Measurements from ENCODE around the gene TSSC4.
A peak's percentile ranks its signal among the peaks of the same experiment; 100 is the strongest.

The TSSC4 gene

GRCh38 chr11:2382129-2382517 lies 18.4 kb upstream of the TSSC4 start:
- no peaks in the 10 kb centered on the region for H3K9me2 ChIP-seq (replicated peaks; ENCODE audit: control insufficient read depth, low read length)
- peaks cover 91% of the 10 kb centered on the region for H3K79me2 ChIP-seq (ENCODE audit: control insufficient read depth, low read length)
- peak overlapping the region; percentile 89 for H3K27ac ChIP-seq (ENCODE audit: low read depth, low read length)
- TF ChIP-seq CTCF (IDR thresholded peaks at IDR 0.05; ENCODE audit: low read depth, low read length, poor library complexity, severe bottlenecking) = no peak
- no peak for TF ChIP-seq EZH2phosphoT487 (IDR thresholded peaks at IDR 0.05; ENCODE audit: borderline replicate concordance, low read length)
- no peaks in the 10 kb centered on the region for H3K27me3 ChIP-seq (ENCODE audit: control insufficient read depth, low read length)
- H3K9me3 ChIP-seq (ENCODE audit: control insufficient read depth, insufficient read depth, low read length) = no peaks in the 10 kb centered on the region
- peaks cover 43% of the 10 kb centered on the region for H4K20me1 ChIP-seq (ENCODE audit: control insufficient read depth, insufficient read depth, low read depth, low read length)
- peak overlapping the region; percentile 86 for H3K4me2 ChIP-seq (ENCODE audit: low read length)
- peaks cover 75% of the 10 kb centered on the region for H3K4me1 ChIP-seq (ENCODE audit: control insufficient read depth, low read length)
- peaks cover 43% of the 10 kb centered on the region for H3F3A ChIP-seq (ENCODE audit: control insufficient read depth, insufficient read depth)
- H3K4me3 ChIP-seq (ENCODE audit: low read length) = peak overlapping the region; percentile 86
- H3K36me3 ChIP-seq (ENCODE audit: control insufficient read depth, low read length) = peaks cover 82% of the 10 kb centered on the region

GRCh38 chr11:2382936-2383851 lies 17.4 kb upstream of the TSSC4 start:
- Histone ChIP-seq H3K9me2 (replicated peaks; ENCODE audit: control insufficient read depth, low read length) (no peaks in the 10 kb centered on the region), H3K4me2 (ENCODE audit: low read length) (peak overlapping the region; percentile 86), H3K27me3 (ENCODE audit: control insufficient read depth, low read length) (no peaks in the 10 kb centered on the region), H3K4me3 (ENCODE audit: low read length) (peak overlapping the region; percentile 86), H3F3A (ENCODE audit: control insufficient read depth, insufficient read depth) (peaks cover 47% of the 10 kb centered on the region), H3K27ac (ENCODE audit: low read depth, low read length) (peak overlapping the region; percentile 89), H3K9me3 (ENCODE audit: control insufficient read depth, insufficient read depth, low read length) (no peaks in the 10 kb centered on the region), H3K36me3 (ENCODE audit: control insufficient read depth, low read length) (peaks cover 85% of the 10 kb centered on the region), H3K79me2 (ENCODE audit: control insufficient read depth, low read length) (peaks cover 93% of the 10 kb centered on the region), H4K20me1 (ENCODE audit: control insufficient read depth, insufficient read depth, low read depth, low read length) (peaks cover 40% of the 10 kb centered on the region), H3K4me1 (ENCODE audit: control insufficient read depth, low read length) (peaks cover 86% of the 10 kb centered on the region)
- TF ChIP-seq CTCF (IDR thresholded peaks at IDR 0.05; ENCODE audit: low read depth, low read length, poor library complexity, severe bottlenecking) (no peak), EZH2phosphoT487 (IDR thresholded peaks at IDR 0.05; ENCODE audit: borderline replicate concordance, low read length) (no peak)

- Histone ChIP-seq H3K36me3 (ENCODE audit: control insufficient read depth, low read length) (peaks cover 86% of the 10 kb centered on the region), H3K9me3 (ENCODE audit: control insufficient read depth, insufficient read depth, low read length) (no peaks in the 10 kb centered on the region), H3K79me2 (ENCODE audit: control insufficient read depth, low read length) (peaks cover 93% of the 10 kb centered on the region), H3K27me3 (ENCODE audit: control insufficient read depth, low read length) (no peaks in the 10 kb centered on the region), H3K4me3 (ENCODE audit: low read length) (peak overlapping the region; percentile 87), H3K9me2 (replicated peaks; ENCODE audit: control insufficient read depth, low read length) (no peaks in the 10 kb centered on the region), H4K20me1 (ENCODE audit: control insufficient read depth, insufficient read depth, low read depth, low read length) (peaks cover 31% of the 10 kb centered on the region), H3F3A (ENCODE audit: control insufficient read depth, insufficient read depth) (peaks cover 51% of the 10 kb centered on the region), H3K27ac (ENCODE audit: low read depth, low read length) (peak overlapping the region; percentile 100), H3K4me1 (ENCODE audit: control insufficient read depth, low read length) (peaks cover 95% of the 10 kb centered on the region), H3K4me2 (ENCODE audit: low read length) (peak overlapping the region; percentile 89)
- no peak for TF ChIP-seq CTCF (IDR thresholded peaks at IDR 0.05; ENCODE audit: low read depth, low read length, poor library complexity, severe bottlenecking)
- TF ChIP-seq EZH2phosphoT487 (IDR thresholded peaks at IDR 0.05; ENCODE audit: borderline replicate concordance, low read length) = no peak
Observed at GRCh38 chr11:2383852-2384804, 16.4 kb upstream of the TSSC4 start.

Measured in DOHH2 (cell line).